Vagina (tissue), 2 donors: Measurements from ENCODE around the gene TNKS1BP1.

Experiments used
- CTCF ChIP-seq, 3 experiments: fragments of 450-650 bp in 2 of 3; fragments of 200-600 bp in 1 of 3; sonication (generic) in 1 of 3; IDR thresholded peaks; one replicate each; pipeline ENCODE4 v1.5.1; 2017 to 2019; ENCODE audit warnings: antibody characterized with exemption in 3 of 3, mild to moderate bottlenecking in 2 of 3, moderate library complexity in 2 of 3
- POLR2A ChIP-seq, 2 donors: fragments of 450-650 bp; IDR thresholded peaks; one replicate each; pipeline ENCODE4 v1.6.1; 2017; ENCODE audit warnings: antibody characterized with exemption in 2 of 2, mild to moderate bottlenecking in 2 of 2, moderate library complexity in 2 of 2
- POLR2AphosphoS5 ChIP-seq, 2 donors: sonication (generic); formaldehyde crosslinking; IDR thresholded peaks; one replicate each; pipeline ENCODE4 v1.9.0; 2017; ENCODE audit warnings: antibody characterized with exemption in 2 of 2, mild to moderate bottlenecking in 2 of 2, low read depth in 1 of 2; ENCODE audit not compliant: insufficient read depth in 1 of 2

- TF ChIP-seq CTCF (IDR thresholded peaks at IDR 0.05) (no peak), POLR2A (IDR thresholded peaks at IDR 0.05) (no peak), POLR2AphosphoS5 (IDR thresholded peaks at IDR 0.05; ENCODE audit: insufficient read depth in 1 of 2, low read depth in 1 of 2) (no peak)
Measured at GRCh38 chr11:57313071-57313787, 11.5 kb downstream of the TNKS1BP1 start.
